Activated naive CD4-positive, alpha-beta T cell treated with anti-CD3 and anti-CD28 coated beads, Interleukin-2, amount 50 U/mL, for 72 hours (primary cell): Measurements from ENCODE around the gene RNASE4. TPM values are rescaled to one million over a fixed set of nuclear protein-coding genes. Genes with fewer than 3 reads are reported as not detected.

ENCODE experiments used
- ATAC-seq, 2 donors: fragments of 150-1000 bp; cut with Tn5 transposase; 2 replicates each; pipeline ENCODE4 v1.10.0; 2021; ENCODE audit warnings: mild to moderate bottlenecking in 2 of 2, moderate library complexity in 2 of 2
- DNase-seq, 2 donors: peaks; one replicate each; pipeline ENCODE4 v3.0.0; 2021 to 2022; ENCODE audit warnings: low spot score in 2 of 2
- H3K27ac Mint-ChIP-seq, 2 donors: one replicate each; pipeline ENCODE4 v1.8.0; 2022; ENCODE audit warnings: mild to moderate bottlenecking in 2 of 2, mixed read lengths in 2 of 2
- H3K36me3 Mint-ChIP-seq, 2 donors: one replicate each; pipeline ENCODE4 v1.8.0; 2022; ENCODE audit warnings: mixed read lengths in 2 of 2
- H3K9me3 Mint-ChIP-seq, 2 donors: one replicate each; pipeline ENCODE4 v1.8.0; 2022; ENCODE audit warnings: mixed read lengths in 2 of 2
- total RNA-seq, 2 donors: library from RNA; stranded (reverse); gene quantifications; one replicate each; pipeline ENCODE4 v1.2.3, GENCODE V29; 2022

The RNASE4 gene
- total RNA-seq, 2 donors from 2014 or later, result 0.23 to 0.60 TPM

- Mint-ChIP-seq H3K9me3 (peaks cover 12 to 14% of the 10 kb centered on the region in 2 donors), H3K36me3 (peaks cover 19 to 20% of the 10 kb centered on the region in 2 donors), H3K27ac (no peak overlapping the region)
- no peak for ATAC-seq
- DNase-seq, result no peak
These were observed 64.1 kb downstream of the RNASE4 start for GRCh38 chr14:20748439-20748838.

DNA sequence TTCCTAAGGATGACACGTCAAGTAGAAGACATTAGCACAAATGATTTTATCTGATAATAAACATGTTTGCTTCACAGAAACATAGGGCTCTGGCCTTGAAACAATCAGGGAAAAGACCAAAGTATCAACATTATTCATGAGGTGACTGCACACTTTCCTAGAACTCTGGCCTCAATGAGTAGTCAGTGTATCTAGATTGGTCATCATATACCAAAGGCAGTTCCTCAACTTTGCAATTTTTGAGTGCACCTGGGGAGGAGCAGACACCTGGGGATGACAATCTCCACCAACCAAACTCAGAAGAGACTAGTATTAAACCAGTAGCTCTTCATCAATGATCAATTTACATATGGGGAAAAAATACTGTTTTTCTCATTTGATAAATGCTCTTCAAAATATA, 65.8 kb downstream of the RNASE4 start:
- peak in 1 of 2 donors; percentile 54 for ATAC-seq
- peak overlapping the region in 1 of 2 donors; percentile 47 for H3K27ac Mint-ChIP-seq
- H3K36me3 Mint-ChIP-seq, result peaks cover 19 to 22% of the 10 kb centered on the region in 2 donors

More for the DNA sequence above, 65.8 kb downstream of the RNASE4 start:
- no peak for DNase-seq
- H3K9me3 Mint-ChIP-seq, result peaks cover 12 to 14% of the 10 kb centered on the region in 2 donors

Other genes starting within 250 kb of the RNASE4 start
- gene KLHL33, start 248.4 kb upstream of the RNASE4 start, total RNA-seq, result under 1 TPM; 0.04 to 0.09 TPM
- 10 to 100 TPM; 43.3 to 58.6 TPM for gene OSGEP, start 229.7 kb upstream of the RNASE4 start, total RNA-seq
- 100 to 1,000 TPM; 171 to 234 TPM for gene APEX1, start 229.3 kb upstream of the RNASE4 start, total RNA-seq
- 10 to 100 TPM; 29.1 to 90.2 TPM for gene PIP4P1, start 223.1 kb upstream of the RNASE4 start, total RNA-seq
- 100 to 1,000 TPM; 167 to 241 TPM for gene PNP, start 215.2 kb upstream of the RNASE4 start, total RNA-seq
- under 1 TPM; 0.43 to 0.71 TPM for gene RNASE10, start 179.0 kb upstream of the RNASE4 start, total RNA-seq
- gene RNASE9, start 123.5 kb upstream of the RNASE4 start, total RNA-seq, result not detected
- not detected for gene RNASE11, start 96.6 kb upstream of the RNASE4 start, total RNA-seq
- gene RNASE12, start 93.2 kb upstream of the RNASE4 start, total RNA-seq, result not detected
- gene OR6S1, start 42.9 kb upstream of the RNASE4 start, total RNA-seq, result not detected
- 1 to 10 TPM in 1 of 2 donors, under 1 TPM in 1; 0.48 to 4.1 TPM for gene ANG, start 4.2 kb downstream of the RNASE4 start, total RNA-seq
- gene EDDM3A, start 61.3 kb downstream of the RNASE4 start, total RNA-seq, result not detected
- gene EDDM3B, start 83.8 kb downstream of the RNASE4 start, total RNA-seq, result not detected
- under 1 TPM; 0.39 to 0.66 TPM for gene RNASE6, start 96.7 kb downstream of the RNASE4 start, total RNA-seq
- gene RNASE1, start 118.3 kb downstream of the RNASE4 start, total RNA-seq, result not detected
- gene RNASE3, start 206.8 kb downstream of the RNASE4 start, total RNA-seq, result not detected